Natural killer cell (primary cell): ENCODE results near the gene ATP8A1. TPM values are rescaled to one million over a fixed set of nuclear protein-coding genes. Genes with fewer than 3 reads are reported as not detected.

Experiments used
- ATAC-seq, 3 donors: fragments of 150-1000 bp in 2 of 3; fragments of 200-7000 bp in 1 of 3; cut with Tn5 transposase; 1 replicate in 1 of 3; 2 replicates in 2 of 3; pipeline ENCODE4 v1.10.0; 2021; ENCODE audit warnings: mild to moderate bottlenecking in 2 of 3, moderate library complexity in 2 of 3
- DNase-seq, 2 donors: peaks; one replicate each; pipeline versions ENCODE4 v3.0.0 to v3.0.0-alpha.2; 2013 to 2021; ENCODE audit warnings: mixed read lengths in 1 of 2
- H3K27ac ChIP-seq: one replicate; pipeline ENCODE4 v1.5.1; 2013; ENCODE audit warnings: mild to moderate bottlenecking, low read length
- H3K27me3 ChIP-seq: one replicate; pipeline ENCODE4 v1.6.1; 2013; ENCODE audit warnings: low read length; ENCODE audit not compliant: control insufficient read depth, insufficient read depth
- H3K36me3 ChIP-seq: one replicate; pipeline ENCODE4 v1.6.1; 2013; ENCODE audit warnings: low read length; ENCODE audit not compliant: control insufficient read depth, insufficient read depth
- H3K4me1 ChIP-seq: one replicate; pipeline ENCODE4 v1.6.1; 2013; ENCODE audit warnings: low read length; ENCODE audit not compliant: control insufficient read depth, insufficient read depth
- H3K4me3 ChIP-seq: one replicate; pipeline ENCODE4 v1.5.1; 2013; ENCODE audit warnings: low read length
- H3K9me3 ChIP-seq: one replicate; pipeline ENCODE4 v1.6.1; 2013; ENCODE audit warnings: low read length; ENCODE audit not compliant: control insufficient read depth, insufficient read depth
- H3K27ac Mint-ChIP-seq, 2 donors: one replicate each; pipeline ENCODE4 v1.8.0; 2022; ENCODE audit warnings: mild to moderate bottlenecking in 2 of 2, mixed read lengths in 2 of 2, moderate library complexity in 1 of 2
- H3K27me3 Mint-ChIP-seq, 2 donors: one replicate each; pipeline ENCODE4 v1.8.0; 2022; ENCODE audit warnings: low read depth in 2 of 2, mixed read lengths in 2 of 2
- H3K36me3 Mint-ChIP-seq: one replicate; pipeline ENCODE4 v1.8.0; 2022; ENCODE audit warnings: mixed read lengths
- H3K4me1 Mint-ChIP-seq, 2 donors: one replicate each; pipeline ENCODE4 v1.8.0; 2022; ENCODE audit warnings: mixed read lengths in 2 of 2
- H3K4me3 Mint-ChIP-seq: one replicate; pipeline ENCODE4 v1.8.0; 2022; ENCODE audit warnings: mild to moderate bottlenecking, moderate library complexity, mixed read lengths
- H3K9me3 Mint-ChIP-seq, 2 donors: one replicate each; pipeline ENCODE4 v1.8.0; 2022; ENCODE audit warnings: mixed read lengths in 2 of 2
- CTCF ChIP-seq: fragments of 200-600 bp; IDR thresholded peaks from one replicate; pipeline ENCODE4 v1.8.0; 2022; ENCODE audit warnings: antibody characterized with exemption
- WGBS: methylation state at CpG from one replicate; pipeline ENCODE4 v1.1.7; 2013; ENCODE audit warnings: missing lambda C conversion rate; ENCODE audit not compliant: insufficient coverage; 5-methylcytosine and 5-hydroxymethylcytosine counted together
- intact Hi-C: fragments of 100-400 bp; cut with micrococcal nuclease; formaldehyde crosslinking; loops from one replicate; pipeline ENCODE4 v1.14.2; 2022
- total RNA-seq, 4 donors: library from RNA; stranded (reverse); fragments of 120-200 nt in 1 of 4; gene quantifications; one replicate each; pipeline versions ENCODE4 v1.2.3 to v1.2.4, GENCODE V29; 2013 to 2022

ATP8A1 gene
- total RNA-seq, 3 donors from 2014 or later (not counting 1 experiment from before 2014, with no cell fraction given), result 84.8 to 156 (median 147) TPM

DNA sequence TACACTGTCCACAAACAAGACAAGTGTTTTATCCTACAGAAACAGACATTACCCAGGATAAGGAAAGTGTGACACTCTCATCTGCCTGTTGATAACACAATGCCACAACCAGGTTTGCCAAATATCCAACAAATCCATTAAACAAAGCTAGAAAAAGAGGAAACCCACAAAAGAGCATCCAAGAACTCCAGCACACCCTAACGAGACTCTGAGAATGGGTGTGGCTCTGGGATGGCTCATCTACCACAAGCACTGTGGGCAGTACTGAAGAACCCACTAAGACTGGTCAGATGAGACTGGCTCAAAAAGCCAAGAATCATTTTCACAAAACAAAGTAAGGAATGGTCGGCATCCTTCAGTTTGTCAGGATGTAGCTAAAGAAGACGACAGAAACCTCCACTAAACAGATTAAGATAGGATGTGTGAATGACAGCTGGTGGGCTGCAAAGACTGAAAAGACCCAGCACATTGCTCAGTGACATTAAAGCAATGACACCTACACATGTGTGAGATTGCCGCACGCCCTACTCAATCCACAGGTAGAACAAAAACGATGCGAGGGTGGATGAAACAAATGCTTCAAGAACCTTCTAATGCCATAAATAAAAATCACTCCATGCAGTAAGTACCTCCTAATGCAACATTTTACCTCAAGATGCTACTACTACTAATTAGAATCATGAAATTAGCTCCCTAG, 14.7 kb downstream of the ATP8A1 start:
- Mint-ChIP-seq H3K4me1 (peaks cover 87 to 93% of the 10 kb centered on the region in 2 donors), H3K27ac (peak overlapping the region; percentile 83 to 91), H3K36me3 (no peaks in the 10 kb centered on the region), H3K9me3 (no peaks in the 10 kb centered on the region), H3K27me3 (no peaks in the 10 kb centered on the region), H3K4me3 (peak overlapping the region; percentile 29)
- H3K36me3 ChIP-seq, result no peaks in the 10 kb centered on the region
- 27% methylated on average over 5 of the region's 7 CpGs for WGBS
- H3K4me3 ChIP-seq, result no peak overlapping the region
- no peak for ATAC-seq
- intact Hi-C loops, result loop anchor here (2.0 kb wide), 1 partner anchor 13 kb away; no protein-coding TSS in a partner anchor
- H3K27ac ChIP-seq, result no peak overlapping the region
- no peaks in the 10 kb centered on the region for H3K27me3 ChIP-seq
- DNase-seq, result no peak
- peaks cover 41% of the 10 kb centered on the region for H3K4me1 ChIP-seq
- no peaks in the 10 kb centered on the region for H3K9me3 ChIP-seq
- TF ChIP-seq CTCF, result no peak

DNA sequence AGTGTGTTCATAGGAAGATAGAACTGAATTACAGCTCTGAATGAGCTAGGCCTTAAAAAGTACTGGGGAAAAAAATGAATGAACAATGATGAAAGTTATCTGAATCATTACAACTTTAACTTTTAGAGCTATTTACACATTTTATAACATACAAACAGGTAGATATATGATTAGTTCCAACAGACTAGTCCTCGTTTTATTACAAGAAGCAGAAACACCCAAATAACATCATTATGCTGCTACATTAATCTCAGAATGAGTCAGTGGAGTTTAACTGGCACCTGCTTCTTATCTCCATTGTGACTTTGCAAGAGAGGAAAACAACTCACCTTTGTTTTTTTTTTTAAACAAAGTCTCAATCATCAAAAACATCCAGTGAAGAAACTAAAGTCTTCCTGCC, 15.2 kb downstream of the ATP8A1 start:
- DNase-seq (no peak), ATAC-seq (no peak)
- Histone ChIP-seq H3K4me1 (peaks cover 40% of the 10 kb centered on the region), H3K27me3 (no peaks in the 10 kb centered on the region), H3K4me3 (no peak overlapping the region), H3K36me3 (no peaks in the 10 kb centered on the region), H3K9me3 (no peaks in the 10 kb centered on the region), H3K27ac (no peak overlapping the region)
- H3K9me3 Mint-ChIP-seq, result no peaks in the 10 kb centered on the region
- peaks cover 91 to 98% of the 10 kb centered on the region in 2 donors for H3K4me1 Mint-ChIP-seq
- WGBS, result 77% methylated on average over 1 of the region's 1 CpG
- peak overlapping the region; percentile 29 for H3K4me3 Mint-ChIP-seq
- no peak for TF ChIP-seq CTCF
- H3K36me3 Mint-ChIP-seq, result no peaks in the 10 kb centered on the region
- H3K27me3 Mint-ChIP-seq, result no peaks in the 10 kb centered on the region
- intact Hi-C loops, result loop anchor here (2.0 kb wide), 1 partner anchor 13 kb away; no protein-coding TSS in a partner anchor
- peak overlapping the region; percentile 83 to 91 for H3K27ac Mint-ChIP-seq

GRCh38 chr4:42641161-42641560, 15.7 kb downstream of the ATP8A1 start:
- H3K36me3 Mint-ChIP-seq, result no peaks in the 10 kb centered on the region
- no peak overlapping the region for H3K27ac ChIP-seq
- H3K4me1 Mint-ChIP-seq, result peaks cover 91 to 98% of the 10 kb centered on the region in 2 donors
- H3K4me3 Mint-ChIP-seq, result no peak overlapping the region
- intact Hi-C loops, result no loop called here
- H3K9me3 Mint-ChIP-seq, result no peaks in the 10 kb centered on the region
- H3K9me3 ChIP-seq, result no peaks in the 10 kb centered on the region
- TF ChIP-seq CTCF, result no peak
- no peaks in the 10 kb centered on the region for H3K36me3 ChIP-seq
- no peak for DNase-seq
- H3K27ac Mint-ChIP-seq, result peak overlapping the region; percentile 49 to 91
- no peaks in the 10 kb centered on the region for H3K27me3 Mint-ChIP-seq
- H3K4me1 ChIP-seq, result peaks cover 35% of the 10 kb centered on the region
- no peak for ATAC-seq
- no peak overlapping the region for H3K4me3 ChIP-seq
- H3K27me3 ChIP-seq, result no peaks in the 10 kb centered on the region

GRCh38 chr4:42640613-42641012, 16.3 kb downstream of the ATP8A1 start:
- intact Hi-C loops, result no loop called here
- no peak for ATAC-seq
- Mint-ChIP-seq H3K4me3 (no peak overlapping the region), H3K36me3 (no peaks in the 10 kb centered on the region), H3K4me1 (peaks cover 91 to 98% of the 10 kb centered on the region in 2 donors), H3K9me3 (no peaks in the 10 kb centered on the region), H3K27ac (peak overlapping the region; percentile 49 to 91), H3K27me3 (no peaks in the 10 kb centered on the region)
- Histone ChIP-seq H3K27ac (no peak overlapping the region), H3K4me3 (no peak overlapping the region), H3K36me3 (no peaks in the 10 kb centered on the region), H3K4me1 (peaks cover 30% of the 10 kb centered on the region), H3K9me3 (no peaks in the 10 kb centered on the region), H3K27me3 (no peaks in the 10 kb centered on the region)
- WGBS, result 79% methylated on average over 3 of the region's 3 CpGs
- DNase-seq, result no peak
- no peak for TF ChIP-seq CTCF
